ENCODE results near the gene BCAS3.
"Not testable (repeated sequence)": the region's sequence is repeated elsewhere in the genome, so short reads cannot be mapped to it uniquely, and the experiment has no call there.

Gene BCAS3

DNA sequence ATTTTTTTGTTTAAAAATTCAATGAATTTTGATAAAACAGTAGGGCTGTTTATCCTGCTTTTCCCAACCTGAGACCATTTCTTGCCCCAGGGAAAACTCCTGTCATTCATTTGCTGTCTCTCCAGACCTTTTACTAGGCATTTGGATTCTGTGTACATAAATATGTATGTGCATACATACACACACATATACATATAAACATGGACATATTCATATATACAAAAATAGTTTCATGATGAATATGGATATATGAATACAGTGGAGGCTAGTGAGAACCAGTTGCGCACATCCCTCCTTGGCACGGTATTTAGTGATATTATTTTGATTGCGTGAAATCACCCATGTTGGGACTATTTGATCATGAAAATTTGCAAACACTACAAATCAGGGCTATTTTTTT lies 269.9 kb downstream of the BCAS3 start:
- DNase-seq = no peak

DNA sequence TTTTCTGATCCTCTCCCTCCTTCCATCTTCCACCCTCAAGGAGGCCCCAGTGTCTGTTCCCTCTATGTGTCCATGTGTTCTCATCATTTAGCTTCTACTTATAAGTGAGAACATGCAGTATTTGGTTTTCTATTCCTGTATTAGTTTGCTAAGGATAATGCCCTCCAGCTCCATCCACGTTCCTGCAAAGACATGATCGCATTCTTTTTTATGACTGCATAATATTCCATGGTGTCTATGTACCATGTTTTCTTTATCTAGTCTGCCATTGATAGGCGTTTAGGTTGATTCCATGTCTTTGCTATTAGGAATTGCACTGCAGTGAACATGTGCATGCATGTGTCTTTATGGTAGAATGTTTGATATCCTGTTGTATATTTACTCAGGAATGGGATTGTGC lies 275.1 kb downstream of the BCAS3 start:
- no peak for DNase-seq

DNA sequence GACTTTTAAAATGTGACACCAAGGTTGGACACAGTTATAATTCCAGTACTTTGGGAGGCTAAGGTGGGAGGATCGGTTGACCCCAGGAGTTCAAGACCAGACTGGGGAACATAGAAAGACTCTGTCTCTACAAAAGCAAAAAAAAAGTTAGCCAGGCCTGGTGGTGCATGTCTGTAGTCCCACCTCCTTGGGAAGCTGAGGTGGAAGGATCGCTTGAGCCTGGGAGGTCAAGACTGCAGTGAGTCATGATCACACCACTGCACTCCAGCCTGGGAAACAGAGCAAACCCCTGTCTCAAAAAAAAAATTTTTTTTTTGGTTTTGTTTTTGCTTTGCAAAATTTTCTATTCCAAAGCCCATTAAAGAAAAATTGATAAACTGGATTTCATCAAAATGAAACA lies 281.4 kb downstream of the BCAS3 start:
- DNase-seq = no peak

DNA sequence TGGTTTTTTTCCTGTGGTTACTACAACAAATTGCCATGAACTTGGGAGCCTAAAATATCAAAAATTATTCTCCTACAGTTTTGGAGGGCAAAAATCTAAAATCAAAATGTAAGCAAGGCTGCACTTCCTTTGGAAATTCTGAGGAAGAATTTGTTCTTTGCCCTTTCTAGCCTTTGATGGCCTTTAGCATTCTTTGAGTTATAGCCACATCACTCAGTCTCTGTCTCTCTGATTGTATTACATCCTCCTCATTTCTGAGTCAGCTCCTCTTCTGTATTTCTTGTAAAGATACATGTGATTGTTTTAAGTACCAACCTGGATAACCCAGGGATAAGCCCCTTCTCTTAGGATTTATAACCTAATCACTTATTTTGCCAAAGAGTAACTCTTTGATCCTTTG lies 282.0 kb downstream of the BCAS3 start:
- DNase-seq = no peak

DNA sequence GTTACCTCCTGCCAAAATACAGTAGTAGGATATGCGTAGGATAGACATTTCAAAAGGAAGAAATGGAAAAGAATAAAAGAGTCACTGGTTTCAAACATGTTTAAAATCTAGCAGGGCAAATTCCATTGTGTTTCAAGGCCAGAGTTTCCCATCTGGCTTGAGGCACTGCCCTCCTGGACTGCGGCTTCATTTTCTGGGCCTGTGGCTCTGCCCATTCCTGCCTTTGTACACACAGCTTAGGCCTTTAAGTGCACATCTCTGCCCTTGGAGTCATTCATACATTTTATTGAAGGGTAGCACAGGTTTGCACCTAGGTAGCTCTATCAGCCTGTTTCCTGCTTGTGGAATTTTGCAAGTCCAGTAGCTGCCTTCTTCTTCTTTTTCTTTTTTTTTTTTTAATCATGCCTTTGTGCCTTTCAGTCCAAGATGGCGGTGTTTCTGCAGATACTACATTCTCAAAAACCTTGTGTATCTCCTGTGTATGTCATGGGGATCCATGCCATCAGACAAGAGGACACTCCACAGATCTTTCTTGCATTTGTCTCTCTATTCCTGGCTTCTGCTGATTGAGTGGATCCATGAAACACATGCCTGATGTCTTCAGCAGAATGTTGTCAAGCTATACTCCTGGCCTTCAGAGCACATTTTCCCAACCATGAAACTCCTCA lies 282.9 kb downstream of the BCAS3 start:
- DNase-seq = no peak

DNA sequence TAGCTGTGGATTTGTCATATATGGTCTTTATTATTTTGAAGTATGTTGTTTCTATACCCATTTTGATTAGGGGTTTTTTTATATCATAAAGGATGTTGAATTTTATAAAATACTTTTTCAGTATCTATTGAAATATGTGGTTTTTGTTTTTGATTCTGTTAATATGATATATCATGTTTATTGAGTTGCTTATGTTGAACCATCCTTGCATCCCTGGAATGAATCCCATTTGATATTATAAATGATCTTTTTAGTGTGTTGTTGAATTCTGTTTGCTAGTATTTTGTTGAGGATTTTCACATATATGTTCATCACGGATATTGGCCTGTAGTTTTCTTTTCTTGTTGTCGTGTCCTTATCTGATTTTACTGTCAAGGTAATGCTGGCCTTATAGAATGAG lies 286.5 kb downstream of the BCAS3 start:
- DNase-seq = no peak

DNA sequence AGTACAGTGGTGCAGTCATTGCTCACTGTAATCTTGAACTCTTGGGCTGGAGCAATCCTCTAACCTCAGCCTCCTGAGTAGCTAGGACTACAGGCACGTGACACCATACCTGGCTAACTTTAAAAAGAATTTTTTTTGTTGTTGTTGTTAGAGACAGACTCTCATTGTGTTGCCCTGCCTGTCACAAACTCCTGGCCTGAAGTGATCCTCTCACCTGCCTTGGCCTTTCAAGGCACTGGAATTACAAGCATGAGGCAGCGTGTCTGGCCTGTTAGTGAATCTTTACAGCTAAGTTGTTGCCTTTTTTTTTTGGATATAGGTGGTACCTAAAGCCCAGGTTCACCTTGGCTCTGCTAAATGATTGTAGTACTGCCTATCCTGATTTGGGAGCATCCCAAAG lies 290.6 kb downstream of the BCAS3 start:
- no peak for DNase-seq

DNA sequence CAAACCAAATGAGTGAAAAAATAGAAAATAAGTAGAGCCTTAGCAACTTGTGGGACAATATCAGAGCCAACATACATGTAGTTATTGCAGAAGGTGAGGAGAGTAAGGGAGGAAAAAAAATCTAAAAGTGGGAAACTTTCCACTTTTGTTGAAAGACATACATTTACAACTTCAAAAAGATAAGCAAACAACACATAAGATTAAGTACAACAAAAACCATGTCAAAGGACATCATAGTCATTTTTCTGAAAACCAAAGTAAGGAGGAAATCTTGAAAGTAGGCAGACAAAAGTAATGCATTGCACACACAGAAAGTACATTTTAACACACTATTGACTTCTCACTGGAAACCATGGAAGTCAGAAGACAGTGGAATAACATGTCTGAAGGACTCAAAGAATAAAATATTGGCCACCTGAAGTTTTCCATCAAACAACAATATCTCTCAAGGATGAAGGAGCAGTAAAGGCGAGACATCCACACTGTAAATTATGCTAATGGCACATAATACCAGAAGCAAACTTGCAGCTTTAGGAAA lies 291.9 kb downstream of the BCAS3 start:
- DNase-seq = no peak

DNA sequence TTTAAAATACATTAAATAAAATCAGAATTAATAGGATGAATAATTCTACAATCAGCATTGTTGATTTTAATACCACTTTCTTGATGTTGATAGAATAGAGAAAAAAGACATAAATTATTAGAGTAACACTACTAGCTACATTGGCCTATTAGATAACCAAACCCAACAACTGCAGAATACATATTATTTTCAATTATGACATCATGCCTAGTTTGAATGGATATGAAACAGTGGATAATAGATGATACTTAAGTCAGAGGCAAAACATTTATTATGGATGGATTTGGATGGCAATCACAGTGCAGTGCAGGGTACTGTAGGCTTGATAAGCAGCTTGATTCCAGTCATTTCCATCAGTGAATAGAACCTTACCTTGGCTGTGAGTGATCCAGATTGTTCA lies 293.1 kb downstream of the BCAS3 start:
- no peak for DNase-seq

DNA sequence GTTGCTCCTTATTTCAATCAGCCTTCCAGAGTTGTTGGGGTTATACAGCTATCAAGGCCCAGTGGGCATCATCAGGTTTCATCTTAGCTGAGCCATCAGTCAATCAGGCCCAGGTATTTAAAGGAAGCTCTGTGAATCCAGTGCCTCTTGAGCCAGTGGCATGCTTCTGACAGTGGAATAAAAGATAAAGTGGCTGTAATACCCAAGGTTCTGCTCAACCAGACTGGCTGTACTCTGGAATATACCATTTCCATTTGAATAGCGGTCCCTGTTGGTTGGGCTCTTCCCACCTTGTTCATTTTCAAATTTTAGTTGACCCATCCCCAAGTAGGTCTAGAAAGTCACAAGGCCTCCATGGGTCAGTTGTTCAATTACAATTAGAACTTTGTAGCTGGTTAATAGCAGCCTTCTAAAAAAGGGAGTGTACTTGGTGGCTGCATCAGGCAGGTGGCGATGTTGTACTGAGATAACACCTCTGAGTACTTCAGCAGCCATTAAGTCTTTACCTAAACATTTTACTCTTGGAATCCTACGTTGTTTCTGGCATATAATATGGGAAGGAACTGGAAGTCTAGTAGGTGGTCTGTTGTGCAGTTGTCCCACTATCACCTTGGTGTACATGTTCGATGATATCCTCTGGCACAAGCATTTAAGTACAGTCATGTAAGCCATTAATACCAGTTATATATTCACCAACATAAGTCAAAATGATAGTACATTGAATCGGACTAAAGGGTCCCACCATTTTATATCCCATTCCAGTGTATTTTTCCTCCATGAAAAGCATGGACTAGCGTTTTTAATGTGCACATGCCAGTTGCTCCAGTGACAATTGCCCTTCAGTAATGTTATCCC lies 294.1 kb downstream of the BCAS3 start:
- DNase-seq = no peak

DNA sequence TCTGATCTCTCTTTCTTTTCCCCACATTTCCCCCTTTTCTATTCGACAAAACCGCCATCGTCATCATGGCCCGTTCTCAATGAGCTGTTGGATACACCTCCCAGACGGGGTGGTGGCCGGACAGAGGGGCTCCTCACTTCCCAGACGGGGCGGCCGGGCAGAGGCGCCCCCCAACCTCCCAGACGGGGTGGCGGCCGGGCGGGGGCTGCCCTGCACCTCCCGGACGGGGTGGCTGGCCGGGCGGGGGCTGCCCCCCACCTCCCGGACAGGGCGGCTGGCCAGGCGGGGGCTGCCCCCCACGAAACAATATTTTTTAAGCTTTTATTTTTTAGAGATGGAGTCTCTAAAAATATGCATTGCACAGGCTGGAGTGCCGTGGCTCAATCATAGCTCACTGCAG lies 299.2 kb downstream of the BCAS3 start:
- not testable (repeated sequence) for DNase-seq

DNA sequence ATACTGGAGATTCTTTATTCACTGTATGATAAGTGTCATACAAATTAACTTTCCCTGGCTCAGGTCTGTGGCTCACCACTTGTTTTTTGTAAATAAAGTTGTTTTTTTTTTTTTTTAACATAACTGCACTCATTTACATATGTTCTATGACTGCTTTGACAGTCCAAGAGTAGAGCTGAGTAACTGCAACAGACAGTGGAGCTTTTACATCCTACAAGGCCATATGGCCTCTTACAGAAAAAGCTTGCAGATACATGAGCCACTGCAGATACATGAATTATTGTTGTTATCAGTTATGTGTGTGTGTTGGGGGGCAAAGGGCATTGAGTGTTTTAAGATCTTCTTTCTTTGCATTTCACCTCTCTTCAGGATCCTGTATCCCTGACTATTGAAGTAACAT lies 311.7 kb downstream of the BCAS3 start:
- DNase-seq = no peak

DNA sequence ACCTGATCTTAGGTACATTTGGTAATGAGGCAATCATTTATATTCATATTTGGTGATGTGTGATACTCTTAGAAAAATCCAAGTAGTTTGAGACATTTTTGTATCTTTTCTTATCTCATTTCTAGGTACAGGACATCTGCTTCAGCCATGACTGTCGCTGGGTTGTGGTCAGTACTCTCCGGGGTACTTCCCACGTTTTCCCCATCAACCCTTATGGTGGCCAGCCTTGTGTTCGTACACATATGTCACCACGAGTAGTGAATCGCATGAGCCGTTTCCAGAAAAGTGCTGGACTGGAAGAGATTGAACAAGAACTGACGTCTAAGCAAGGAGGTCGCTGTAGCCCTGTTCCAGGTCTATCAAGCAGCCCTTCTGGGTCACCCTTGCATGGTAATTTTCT lies 312.2 kb downstream of the BCAS3 start:
- DNase-seq = no peak

DNA sequence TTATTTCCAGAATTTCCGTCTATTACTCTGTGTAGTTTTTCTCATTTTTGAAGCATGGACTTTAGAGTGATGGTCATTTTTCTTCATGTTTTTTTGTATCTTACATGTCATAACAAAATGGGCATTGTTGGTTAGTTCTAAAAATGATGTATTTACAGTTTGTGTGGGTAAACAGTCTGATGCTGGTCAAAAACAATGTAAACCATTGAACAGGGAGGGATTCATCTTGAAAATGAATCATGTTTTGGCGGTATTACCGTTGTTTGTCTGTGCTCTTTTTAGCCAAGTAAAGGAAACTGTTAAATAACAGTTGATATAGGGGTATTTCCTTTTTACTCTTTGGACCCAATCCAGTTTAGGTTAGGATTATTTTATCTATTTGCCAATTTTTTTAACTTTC lies 315.8 kb downstream of the BCAS3 start:
- no peak for DNase-seq

DNA sequence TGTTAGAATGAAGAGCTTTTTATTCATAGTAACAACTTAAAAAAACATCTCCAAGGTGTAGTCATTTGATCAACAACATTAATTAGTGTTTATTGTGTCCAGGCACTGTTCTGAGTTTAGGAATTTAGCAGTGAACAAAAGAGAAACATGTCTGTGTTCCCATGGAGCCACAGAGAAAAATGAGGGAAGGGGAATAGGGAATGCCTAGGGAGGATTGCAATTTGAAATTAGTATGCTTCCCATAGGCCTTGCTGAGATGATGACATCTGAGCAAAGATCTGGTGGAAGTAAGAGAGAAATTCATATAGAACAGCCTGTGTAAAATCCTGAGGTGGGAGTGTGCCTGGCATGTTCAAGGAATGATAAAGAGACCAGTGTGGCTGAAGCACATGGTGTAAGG lies 318.0 kb downstream of the BCAS3 start:
- no peak for DNase-seq

DNA sequence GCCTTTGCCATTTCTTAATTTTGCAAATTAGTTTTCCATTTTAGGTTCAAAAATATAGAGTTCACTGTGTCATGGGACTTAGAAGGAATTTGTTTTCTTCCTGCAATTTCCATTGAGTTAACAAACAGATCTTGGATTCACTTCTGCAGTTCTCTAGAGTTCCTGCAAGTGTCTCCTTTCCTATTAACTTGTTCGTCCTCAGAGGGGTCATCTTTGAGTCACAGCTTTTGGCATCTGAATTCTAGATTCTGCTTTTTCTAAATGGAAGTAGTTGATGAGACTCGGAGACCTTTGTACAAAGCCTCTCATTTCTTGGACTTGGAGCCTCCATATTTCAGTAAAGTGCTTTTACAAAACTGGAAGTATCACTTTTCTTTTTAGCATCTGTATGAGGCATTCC lies 323.3 kb downstream of the BCAS3 start:
- no peak for DNase-seq

DNA sequence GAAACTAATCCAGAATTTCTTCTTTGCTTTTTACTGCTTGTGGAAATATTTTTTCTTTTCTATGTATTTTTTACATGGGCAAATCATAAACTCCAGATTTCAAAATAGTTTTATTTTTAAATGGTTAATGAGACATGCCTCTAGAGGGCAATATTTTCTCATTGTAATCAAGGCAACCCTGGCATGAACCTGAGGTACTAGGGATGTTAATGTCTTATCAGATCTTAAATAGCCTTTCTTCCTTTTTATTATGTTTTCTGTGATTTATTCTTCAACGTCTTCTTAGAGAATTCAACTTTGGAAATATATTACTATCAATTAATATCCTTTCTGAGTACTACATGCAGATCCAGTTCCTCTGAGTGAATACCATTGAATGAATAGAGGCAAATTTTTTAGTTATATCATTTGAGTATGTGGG lies 324.7 kb downstream of the BCAS3 start:
- no peak for DNase-seq

DNA sequence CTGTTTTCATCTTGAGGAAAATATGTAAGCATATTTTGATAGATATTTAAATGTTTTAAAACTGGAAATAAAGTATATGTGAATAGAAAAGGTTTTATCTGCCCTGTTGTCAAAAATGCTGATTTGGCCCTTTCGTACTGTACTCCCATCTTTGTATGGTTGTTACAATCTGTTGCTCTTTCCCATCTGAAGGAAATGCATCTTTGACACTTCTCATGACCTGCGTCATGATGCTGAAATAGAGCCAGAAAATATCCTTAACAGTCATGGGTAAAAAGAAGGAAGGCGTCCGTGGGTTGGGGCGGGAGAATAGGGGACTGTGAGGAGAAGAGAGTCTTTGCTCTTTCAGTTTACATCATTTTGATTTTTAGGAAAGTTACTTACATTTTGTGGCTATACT lies 327.7 kb downstream of the BCAS3 start:
- DNase-seq = no peak

DNA sequence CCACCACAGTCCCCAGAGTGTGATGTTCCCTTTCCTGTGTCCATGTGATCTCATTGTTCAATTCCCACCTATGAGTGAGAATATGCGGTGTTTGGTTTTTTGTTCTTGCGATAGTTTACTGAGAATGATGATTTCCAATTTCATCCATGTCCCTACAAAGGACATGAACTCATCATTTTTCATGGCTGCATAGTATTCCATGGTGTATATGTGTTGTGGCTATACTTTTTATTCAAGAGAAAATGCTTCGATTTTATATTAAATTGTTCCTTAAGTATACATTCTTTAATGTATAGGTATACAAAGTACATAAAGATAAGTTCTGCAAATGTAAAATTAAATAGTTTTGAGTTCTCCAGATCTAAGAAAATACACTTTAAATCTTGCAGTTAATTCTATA lies 328.3 kb downstream of the BCAS3 start:
- not testable (repeated sequence) for DNase-seq

DNA sequence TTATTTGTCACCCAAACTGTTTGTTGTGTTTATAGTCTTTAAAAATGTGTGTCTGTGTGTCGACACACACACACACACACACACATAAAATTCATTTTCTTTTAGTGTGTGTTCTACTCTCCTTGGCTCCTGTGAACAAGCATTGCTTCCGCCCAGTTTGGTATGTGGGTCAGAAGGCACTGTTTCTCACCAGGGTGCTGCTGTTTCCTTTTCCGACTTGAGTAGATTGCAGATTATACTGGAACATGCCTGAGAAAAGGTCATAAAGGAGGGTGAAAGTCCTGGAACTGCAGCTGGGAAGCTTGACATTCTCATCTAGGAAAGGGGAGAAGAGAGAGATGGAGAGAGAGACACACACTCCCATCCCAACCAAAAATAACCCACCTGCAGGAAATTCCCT lies 330.3 kb downstream of the BCAS3 start:
- DNase-seq = no peak

DNA sequence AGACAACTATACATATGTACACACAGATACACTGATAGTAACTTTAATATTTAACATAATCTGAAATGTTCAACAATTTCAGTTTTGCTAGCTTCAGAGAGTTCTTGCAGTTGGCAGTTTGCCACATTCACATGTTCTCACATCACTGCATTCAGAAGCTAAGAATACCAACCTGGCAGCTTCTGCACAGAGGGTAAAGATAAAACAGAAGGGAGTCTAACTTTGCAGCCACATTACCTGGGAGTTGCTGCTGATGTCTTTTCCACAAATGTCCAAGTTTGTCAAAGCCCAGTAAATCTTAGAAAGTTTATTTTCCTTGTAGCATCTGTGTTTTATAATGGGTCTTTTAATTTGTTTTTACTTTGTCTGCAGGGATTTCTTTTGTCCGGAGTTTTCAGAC lies 332.0 kb downstream of the BCAS3 start:
- DNase-seq = no peak

DNA sequence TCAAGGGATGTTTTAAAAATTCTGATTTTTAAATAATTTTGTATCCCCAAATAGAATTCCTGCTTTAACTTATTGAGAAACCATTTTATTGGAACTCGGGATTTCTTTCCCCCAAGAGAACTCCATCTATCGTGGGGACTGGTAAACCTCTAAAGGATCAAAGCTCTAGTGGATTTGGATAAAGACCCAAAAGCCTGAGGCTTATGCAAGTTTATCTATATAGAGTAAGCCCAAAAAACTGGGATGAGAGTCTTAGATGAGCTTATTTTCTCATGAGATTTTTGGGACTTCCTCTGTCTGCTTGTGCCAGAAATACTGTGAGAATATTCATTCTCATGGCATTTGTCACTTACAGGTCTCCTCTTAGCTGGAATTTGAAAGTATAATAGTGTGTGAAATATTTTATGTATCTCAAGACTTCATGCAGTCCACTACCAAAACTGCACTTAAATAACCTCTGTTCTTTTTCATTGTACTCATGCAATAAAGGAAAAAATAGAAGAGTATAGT lies 333.1 kb downstream of the BCAS3 start:
- DNase-seq = no peak

DNA sequence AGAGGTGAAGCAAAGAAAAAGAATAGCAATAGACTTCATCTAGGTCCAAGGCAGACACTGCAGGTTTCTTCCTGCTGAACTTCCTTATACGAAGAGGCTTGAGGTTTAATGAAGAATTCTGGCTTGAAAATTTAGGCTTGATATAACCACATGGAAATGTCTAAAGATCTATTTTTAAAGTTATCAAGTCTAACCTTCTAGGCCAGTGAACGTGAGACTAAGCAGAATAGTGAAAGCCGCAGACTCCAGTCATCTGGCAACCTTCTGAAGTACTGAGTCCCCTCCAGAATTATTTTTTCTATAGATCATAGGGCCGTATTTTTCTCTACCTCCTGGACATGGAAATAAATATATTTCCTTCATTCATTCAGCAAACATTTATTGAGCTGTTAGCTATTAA lies 333.6 kb downstream of the BCAS3 start:
- DNase-seq = no peak

DNA sequence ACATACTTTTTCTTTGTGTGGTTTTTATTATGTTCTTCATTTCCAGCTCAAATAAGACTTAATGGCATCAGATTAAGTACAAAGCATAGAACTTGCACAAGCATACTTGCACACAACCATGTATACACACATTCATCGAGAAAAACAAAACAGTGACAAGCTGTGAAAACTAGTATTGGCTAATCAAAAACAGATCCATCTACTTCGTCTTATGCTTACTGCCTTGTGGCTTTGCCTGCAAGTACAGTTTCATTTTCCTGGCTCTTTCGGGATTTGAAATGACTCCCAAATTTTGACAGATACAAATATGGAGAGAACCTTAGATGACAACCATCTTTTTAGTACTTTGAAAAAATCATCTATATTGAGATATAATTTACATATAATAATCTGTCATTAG lies 338.3 kb downstream of the BCAS3 start:
- DNase-seq = no peak
